ENCODE results near the gene SACM1L.

- no peak for TF ChIP-seq EZH2 (IDR thresholded peaks at IDR 0.05)
- TF ChIP-seq POLR2AphosphoS5 (IDR thresholded peaks at IDR 0.05; ENCODE audit: borderline replicate concordance, low read depth, low read length) = no peak
Observed at GRCh38 chr3:45644063-45644790, 45.0 kb upstream of the SACM1L start.
